NCI-H1417 (cell line): ENCODE data around the gene MAPK4.

Experiments used
- DNase-seq, 3 experiments: peaks; one replicate each; lab custom pipeline; 2025; lab: John Stamatoyannopoulos, UW

Gene MAPK4

DNA sequence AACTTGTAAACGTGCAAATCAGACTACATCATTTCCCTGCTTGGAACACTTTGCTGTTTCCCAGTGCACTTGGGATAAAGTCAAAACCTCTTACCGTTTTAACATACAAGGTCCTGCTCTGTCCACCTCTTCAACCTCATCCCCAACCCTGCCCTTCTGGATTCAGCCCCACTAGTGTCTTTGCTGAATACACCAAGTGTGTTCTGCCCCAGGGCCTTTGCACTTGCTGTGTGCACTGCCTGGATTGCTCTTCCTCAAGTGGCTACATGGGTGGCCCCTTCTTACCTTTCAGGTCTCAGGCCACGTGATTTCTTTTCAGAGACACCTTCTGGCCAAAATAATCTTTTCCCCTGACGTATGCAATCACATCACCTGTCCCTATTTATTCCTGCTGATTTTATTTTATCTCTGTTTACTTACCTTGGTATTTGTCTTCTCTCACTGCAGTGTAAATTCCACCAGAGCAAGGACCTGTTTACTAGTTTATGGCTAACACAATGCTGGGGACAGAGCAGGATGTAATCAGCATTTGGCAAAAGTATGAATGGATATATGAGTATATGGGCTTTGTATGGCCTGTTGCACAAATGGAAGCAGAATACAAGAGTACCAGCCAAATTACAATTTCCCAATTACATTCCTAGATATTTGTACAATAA, 63.9 kb downstream of the MAPK4 start:
- DNase-seq, result no peak

DNA sequence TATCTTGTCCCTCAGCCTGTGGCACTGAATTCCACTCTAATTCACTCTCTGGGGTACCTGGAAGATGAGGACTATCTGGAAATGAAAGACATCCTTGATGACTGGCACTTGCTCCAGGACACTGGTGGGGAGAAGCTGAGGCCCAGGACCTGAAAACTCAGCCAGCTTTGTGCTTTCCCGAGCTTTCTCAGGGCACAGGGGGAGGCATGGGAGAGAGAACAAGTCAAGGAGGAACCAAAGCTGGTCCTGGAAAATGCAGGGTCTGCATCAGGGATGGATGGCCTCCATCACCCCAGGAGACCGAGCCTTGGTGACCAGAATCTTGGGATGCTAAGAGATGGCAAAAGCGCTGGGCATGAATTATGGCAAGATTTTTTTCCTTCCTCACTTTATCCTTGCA, 65.1 kb downstream of the MAPK4 start:
- DNase-seq, result no peak

DNA sequence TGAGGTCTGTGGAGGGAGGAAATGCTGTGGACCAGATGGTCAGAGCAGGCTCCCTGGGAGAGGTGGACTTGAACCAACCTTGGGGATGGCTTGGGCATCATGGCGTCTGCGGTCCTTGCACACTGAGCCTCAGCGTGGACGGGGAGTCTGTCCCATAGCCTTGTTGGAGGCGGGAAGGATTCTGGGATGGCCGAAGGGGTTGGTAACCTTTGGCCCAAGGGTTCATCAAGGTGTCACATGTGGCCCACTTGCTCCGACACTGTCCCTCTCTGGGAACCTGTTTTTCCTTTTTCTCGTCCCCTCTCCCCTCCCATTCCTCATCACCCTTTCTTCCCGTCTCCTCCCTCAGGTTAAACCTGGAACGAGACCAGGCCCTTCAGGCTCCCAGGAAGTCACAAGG, 66.4 kb downstream of the MAPK4 start:
- DNase-seq, result no peak

DNA sequence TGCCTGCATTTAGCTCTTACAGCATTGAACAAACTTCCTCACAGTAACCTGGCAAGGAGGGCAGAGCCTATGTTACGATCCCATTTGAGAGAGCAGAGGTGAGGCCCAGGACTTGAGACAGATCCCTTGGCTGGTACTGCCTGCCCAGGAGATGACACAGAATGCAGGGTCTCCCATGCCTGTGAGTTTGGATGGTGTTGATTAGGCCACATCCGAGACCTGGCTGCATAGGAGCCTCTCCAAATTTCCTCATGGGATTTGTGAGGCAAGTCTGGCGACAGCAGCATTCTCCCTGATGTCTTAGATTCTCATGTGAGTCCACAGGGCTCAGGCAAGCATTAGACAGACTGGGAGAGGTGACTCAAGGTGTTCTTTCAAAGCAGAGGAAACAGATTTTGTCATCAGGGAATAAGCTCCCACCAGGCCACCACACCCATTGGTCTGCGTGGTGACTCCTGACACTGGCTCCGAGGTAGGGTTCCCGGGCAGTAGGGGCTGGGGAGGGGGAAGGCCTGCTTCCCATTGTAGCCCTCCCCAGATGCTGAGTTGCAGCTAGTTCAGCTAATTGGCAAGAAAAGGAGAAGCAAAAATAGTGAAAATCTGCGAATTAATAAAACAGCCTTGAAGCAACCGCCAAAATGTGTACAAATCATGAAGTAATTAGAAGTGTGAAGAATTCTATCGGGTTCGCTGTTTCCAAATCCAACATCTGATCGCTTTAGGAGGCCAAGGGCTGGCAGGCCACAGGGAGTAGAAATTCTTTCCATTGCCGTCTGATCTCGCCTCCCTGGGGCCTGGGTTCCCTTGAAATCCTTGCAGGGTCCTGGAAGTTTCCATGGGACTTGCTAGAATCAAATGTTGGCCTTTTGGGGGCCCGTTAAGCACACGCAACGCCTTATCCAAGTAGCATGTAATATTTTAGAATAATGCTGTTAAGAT, 68.0 kb downstream of the MAPK4 start:
- DNase-seq, result peak in 1 of 3 experiments; percentile 34

DNA sequence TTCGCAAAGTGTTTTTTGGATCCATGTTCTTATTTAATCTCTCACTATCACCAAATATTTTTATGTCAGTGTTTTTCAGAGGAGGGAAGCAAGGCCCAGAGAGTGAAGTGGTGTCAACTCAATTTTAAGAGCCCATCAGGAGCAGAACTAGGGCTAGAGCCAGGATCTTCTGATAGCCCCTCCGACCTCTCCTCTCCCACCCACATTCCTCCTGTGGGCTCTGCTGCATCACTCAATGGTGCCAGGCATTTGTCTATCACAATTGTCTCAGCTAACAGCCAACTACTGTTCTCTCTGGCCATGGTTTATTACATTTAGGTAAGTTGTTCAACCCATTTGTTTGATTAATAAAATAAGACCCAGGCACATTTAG, 68.6 kb downstream of the MAPK4 start:
- no peak for DNase-seq

DNA sequence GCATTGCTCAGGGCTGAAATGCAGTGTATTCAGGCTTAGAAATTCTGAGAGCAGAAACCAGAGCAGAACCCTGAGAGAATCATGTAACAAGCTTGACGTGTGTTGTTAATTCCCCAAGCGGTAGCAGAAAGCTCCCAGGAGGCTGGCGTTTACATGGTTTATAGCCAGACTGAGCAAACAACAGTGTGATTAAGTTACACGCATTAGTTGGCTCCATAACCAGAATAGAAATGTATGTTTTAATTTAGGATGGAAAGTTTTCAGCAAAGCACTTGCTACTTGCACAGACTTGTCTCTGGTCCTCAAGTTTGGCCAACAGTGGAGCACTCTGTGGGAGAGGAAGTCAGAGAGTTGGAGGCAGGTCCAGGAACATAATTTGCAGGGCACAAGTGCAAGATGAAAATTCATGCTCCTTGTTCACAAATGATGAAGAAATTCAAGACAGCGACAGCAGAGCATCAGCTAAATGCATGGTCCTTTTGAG, 69.3 kb downstream of the MAPK4 start:
- DNase-seq, result peak; percentile 79 to 92 (median 91)

DNA sequence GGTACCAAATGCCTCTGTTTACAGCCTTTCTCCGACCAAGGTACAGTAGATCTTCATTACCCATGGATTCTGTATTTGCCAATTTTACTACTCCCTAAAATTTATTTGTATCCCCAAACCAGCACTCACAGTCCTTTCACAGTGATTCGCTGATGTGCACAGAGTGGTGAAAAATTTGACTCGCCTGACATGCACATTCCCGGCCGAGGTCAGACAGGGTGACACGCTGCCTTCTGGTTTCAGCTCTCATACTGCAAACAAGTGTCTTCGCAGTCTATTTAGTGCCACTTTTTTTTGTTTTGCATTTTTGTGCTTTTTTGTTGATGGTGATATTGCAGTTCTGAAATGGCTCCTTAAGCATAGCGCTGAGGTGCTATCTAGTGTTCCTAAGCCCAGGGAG, 71.0 kb downstream of the MAPK4 start:
- DNase-seq, result peak in 1 of 3 experiments; percentile 49

DNA sequence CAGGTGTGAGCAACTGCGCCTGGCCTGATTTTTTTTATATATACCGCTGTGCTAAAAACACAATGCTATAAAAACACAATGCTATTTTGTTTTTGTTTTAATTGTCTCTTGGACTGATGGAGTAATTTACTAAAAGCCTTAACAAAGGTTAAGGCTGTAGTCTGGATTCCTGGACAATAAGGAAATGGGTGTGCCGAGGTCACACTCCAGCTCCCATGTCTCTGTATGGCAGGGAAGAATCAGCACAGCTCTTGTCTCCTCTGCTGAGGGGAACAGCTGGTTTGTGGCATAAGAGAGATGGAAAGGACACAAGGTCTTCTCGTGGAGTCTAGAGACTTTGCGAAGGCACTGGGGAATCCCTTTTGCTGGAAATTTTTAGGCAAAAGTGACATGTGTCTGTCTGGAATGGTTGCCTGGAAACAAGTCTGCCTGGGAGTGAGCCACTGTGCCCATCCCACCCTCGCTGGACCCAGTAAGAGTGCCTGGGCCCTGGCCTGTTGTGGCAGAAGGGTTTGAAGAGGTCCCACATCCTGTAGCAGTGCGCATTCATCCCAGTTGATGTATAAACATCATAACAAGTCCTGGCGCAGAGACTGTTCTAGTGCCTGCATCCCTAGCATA, 73.1 kb downstream of the MAPK4 start:
- DNase-seq, result peak in 2 of 3 experiments; percentile 32 to 36

DNA sequence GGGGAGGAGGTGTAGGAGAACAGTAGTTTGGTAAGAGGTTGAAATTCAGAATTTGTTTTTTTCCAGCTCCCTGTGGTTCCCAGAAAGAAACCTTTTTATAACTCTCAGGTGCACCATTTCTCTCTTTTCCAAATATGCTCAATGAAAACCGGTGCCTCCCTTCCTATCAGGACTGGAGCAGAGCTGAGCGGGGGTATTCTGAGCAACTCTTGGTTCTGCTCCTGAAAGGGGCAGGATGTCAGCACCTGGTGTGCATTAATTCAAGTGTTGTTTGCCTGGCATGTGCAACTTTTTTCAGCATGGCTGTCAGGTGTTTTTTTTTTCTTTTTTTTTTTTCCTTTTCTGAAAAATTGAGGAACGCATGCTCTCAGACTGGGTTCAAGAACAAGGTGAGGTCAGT, 74.1 kb downstream of the MAPK4 start:
- DNase-seq, result peak in 1 of 3 experiments; percentile 19

DNA sequence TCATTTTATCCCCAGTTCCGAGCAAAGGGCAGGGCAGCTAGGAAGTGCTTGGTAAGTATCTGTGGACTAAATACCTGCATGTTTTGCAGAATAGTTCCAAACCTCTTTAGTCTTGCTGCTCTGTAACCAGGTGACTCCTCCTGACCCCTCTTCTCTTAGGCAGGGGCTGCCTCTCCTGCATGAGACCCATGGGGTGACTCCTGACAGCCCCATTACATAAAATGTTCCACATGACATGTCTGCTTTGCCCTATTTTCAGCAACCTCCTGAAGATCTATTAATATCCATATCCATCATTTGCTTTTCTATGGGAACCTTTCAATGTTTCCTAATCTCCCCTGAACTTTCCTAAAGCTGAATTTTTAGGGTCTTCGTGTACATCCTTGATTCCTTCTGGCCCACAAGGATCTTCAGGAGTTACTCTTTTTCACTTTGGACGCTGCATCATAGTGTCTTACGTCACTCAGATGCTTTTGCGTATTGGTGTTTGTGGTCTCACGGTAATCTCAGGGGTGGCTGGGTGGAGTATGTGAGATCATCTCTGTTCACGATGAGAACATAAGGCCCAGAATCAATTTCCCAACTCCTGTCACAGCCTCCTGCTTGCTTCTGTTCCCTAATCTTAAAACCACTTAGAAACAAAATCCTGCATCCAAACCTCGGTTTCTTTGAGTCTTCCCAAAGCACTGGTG, 76.6 kb downstream of the MAPK4 start:
- no peak for DNase-seq

DNA sequence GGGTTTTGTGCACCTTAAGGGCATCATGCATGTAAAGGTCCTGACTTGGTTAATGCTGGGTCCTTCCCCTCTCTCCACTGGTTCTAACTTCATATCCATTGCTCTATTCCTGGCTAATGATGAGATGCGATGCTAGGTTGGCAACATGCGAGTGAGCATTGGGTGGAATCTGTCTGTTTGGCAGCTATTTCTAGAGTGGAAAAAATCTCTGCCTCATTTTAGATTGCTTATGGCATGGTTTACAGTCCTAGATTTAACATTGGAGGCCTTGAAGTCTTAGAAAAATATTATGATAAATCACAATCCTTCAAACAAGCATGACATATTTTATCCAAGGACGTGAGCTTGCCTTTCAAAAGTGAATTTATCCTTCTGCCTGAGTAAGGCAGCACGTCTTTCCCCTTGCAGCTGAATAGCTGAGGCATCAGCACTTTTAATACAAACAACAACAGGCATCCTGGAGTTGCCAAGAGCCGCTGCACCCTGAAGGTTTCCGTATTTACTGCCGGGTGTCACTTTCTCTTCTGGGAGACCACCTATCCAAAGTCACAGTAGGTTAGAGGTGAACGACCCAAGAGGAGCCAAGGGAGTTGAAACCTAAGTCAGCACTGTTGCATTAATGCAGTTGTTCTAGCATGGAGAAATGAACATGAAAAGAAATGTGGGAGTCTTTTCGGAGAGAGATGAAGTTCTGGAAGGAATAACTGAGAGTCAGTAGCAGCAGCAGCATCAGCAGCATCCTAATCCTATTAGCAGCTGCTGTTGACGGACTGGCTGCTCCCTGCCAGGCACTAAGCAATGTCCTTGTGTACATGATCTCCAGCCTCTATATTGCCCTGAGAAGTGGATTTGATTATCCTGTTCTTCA, 78.4 kb downstream of the MAPK4 start:
- peak in 1 of 3 experiments; percentile 59 for DNase-seq

DNA sequence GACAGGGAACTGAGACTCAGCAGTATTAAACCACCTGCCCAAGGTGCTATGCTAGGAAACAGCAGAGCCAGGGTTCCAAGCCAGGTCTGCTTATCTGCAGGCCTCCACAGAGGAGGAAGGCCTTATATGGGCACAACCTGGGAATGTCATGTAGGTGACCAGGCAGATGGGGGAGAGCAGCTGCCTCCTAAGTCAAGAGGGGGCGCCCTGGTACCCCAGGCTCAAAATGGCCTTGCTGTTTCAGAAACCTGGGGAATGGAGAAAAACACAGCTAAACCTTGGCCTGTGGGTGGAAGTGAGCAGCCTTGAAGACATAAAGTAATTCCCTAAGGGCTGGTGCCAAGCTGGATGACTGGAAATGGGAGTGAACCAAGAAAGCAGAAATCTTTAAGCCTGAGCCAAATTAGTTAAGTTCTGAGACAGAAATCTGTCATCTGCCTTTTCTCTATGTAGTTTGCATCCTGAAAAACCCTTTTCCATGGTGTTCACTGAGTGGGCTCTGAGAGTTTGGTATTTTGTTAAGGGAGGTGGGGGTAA, 79.1 kb downstream of the MAPK4 start:
- DNase-seq, result peak in 2 of 3 experiments; percentile 42 to 77

DNA sequence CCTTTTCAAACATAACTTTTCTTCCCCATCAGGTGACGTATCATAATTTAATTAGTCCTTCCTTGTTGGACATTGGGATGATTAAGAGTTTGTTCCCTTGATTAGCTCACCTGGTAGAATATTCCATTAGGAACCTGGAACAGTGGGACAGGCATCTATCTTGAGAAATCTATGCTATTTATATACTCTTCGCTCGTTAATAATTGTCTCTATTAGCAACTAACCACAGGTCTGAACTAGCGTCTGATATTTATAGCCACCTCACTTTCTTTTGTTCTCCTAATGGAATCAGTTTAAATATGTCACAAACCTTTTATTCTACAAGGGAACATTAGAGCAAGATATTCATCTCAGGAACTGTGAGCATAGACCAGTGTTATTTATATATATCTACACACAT, 79.8 kb downstream of the MAPK4 start:
- peak in 2 of 3 experiments; percentile 59 to 86 for DNase-seq

DNA sequence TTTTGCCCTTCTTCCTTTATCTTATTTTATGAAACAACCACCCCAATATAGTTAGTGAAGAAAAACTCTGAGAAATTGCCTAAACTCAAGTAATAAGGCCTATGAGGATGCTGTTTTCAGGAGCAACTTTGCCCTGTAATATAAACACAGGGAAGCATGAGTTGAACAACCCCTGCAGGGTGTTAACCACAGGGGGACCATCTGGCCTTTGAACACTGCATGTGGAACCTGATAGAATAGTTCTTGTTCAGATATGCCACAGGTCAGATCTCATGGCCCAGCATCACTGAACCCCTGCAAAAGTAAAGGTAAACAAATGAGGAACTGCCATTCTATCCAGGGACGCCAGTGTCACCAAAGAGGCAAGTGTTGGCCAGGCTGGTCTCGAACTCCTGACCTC, 82.6 kb downstream of the MAPK4 start:
- peak in 1 of 3 experiments; percentile 19 for DNase-seq

DNA sequence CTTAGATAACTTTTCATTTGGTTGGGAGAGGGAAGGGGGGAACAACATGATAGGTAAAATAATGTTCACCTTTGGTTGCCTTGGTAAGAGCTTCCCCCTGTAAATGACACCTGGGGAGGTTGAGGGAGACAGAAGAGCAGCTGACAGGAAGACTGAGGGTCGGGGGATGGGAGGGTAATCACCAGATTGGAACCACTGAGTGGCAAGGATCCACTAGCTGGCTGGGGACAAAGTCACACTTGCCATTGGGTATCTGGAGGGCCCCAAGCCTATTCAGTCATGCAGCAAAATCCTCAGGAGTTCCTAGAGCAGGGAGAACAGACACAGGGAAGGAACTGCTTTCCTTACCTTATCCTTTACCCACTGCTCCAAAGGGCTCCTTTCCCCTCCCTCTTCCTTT, 84.3 kb downstream of the MAPK4 start:
- peak in 1 of 3 experiments; percentile 12 for DNase-seq

DNA sequence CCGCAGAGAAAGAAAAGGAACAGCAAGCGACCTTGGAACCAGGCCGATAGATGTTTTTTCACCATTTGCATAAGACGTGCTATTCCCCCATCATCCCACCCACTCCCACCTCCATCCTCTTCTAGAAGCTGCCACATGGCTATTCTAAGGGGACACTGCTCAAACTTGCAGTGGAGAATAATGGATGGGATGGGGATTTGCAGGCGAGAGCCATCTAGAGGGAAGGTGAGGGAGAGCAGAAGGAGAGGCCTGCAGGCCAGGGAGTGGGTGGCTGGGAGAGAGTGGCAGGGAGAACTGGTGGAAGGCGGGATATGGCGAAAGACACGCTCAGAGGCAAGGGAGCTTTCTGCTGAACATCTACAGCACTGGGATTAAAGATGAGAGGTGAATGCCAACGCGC, 84.9 kb downstream of the MAPK4 start:
- peak in 1 of 3 experiments; percentile 10 for DNase-seq

DNA sequence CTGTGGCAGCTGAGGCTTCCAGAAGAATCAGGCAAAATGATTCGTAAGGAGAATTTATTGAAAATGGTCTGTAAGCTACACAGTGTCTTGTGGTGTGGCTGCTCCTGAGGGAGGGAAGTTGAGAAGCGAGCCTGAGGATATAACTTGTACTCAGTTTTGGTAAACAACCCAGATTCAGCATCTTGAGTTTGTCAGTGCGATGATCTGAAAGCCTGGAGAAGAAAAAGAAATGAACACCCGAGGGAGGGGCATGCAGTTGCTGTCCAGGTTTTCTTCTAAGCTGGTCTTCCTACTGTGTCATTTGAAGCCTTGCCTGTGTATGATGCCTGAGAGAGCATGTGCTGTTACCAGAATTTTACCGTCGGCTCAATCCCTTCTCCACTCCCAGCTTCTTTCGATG, 87.3 kb downstream of the MAPK4 start:
- no peak for DNase-seq

DNA sequence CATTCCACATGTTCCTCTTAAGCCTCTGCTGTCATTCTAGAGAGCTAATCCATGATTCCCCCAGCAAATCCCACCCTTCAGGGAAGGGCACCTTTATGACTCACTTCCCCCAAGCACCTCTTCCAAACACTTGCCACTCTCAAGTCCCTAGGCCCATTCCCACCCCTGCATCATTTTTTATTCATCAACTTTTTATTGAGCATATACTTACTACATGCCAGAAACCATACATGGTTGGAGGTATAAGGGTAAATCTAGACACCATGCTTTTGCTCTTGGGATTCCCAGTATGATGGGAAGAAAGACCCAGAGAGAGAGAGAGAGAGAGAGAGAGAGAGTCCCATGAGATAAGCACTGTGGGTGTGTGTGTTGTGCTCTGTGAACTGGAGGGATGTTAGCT, 87.9 kb downstream of the MAPK4 start:
- no peak for DNase-seq

DNA sequence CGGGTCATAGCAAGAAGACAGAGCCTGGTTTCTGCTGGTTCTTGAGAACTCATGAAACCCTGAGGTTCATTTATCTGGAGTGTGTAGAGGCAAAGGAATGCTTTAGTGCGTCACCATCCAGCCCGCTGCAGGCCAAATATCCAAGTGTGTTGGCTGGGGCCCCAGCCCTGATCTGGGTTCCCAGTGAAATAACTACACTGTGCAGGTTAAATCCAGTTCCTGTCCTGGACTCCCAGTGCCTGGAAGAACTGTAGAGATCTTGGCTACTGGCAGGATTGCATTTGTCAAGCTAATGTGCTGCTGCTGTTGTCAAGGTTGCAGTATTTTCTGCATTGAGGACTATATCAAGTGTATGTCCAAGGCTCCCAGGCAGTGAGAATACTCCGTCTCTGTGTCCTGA, 89.9 kb downstream of the MAPK4 start:
- no peak for DNase-seq

DNA sequence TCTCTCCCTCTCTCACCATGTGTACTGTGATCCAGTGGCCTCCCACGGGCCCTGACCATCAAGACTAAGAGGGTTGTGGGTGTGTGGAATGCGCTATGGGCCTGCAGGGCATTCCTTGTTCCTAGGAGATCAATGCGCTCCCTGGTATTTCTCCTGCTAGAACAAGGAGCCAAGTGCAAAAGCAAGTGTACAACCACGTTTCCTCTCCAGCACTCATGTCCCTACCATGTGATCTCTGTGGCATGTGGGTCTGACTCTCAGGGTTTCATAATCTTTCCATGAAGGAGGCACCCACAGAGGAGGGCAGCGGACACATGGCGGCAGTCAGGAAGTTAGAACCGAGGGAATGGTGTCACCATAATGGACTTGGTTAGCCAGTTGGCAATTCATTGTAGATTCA, 91.4 kb downstream of the MAPK4 start:
- no peak for DNase-seq
